OCI-LY1 (cell line): Measurements from ENCODE around the gene ARAP3.

Source experiments
- H2AFZ ChIP-seq: fragments of 200-600 bp; sonication (generic), shearing (Covaris generic); 2 replicates; pipeline ENCODE4 v1.6.0; 2014; ENCODE audit warnings: antibody characterized with exemption, mild to moderate bottlenecking, low read length
- H3F3A ChIP-seq: fragments of 200-600 bp; sonication (generic), shearing (Covaris generic); 2 replicates; pipeline ENCODE4 v1.6.0; 2014; ENCODE audit warnings: mild to moderate bottlenecking, antibody characterized with exemption, low read length, moderate library complexity; ENCODE audit not compliant: insufficient read depth
- H3K27ac ChIP-seq: fragments of 200-600 bp; sonication (generic); 2 replicates; pipeline ENCODE4 v1.5.1; 2014; ENCODE audit warnings: low read length, mixed run types, mild to moderate bottlenecking, low read depth; ENCODE audit not compliant: poor library complexity, severe bottlenecking
- H3K27me3 ChIP-seq: fragments of 200-600 bp; sonication (generic); 2 replicates; pipeline ENCODE4 v1.6.0; 2014; ENCODE audit warnings: antibody characterized with exemption, mild to moderate bottlenecking, low read length, moderate library complexity; ENCODE audit not compliant: insufficient read depth
- H3K36me3 ChIP-seq: fragments of 200-600 bp; sonication (generic); 2 replicates; pipeline ENCODE4 v1.6.1; 2014; ENCODE audit warnings: mild to moderate bottlenecking, antibody characterized with exemption, low read length, moderate library complexity, mixed read lengths; ENCODE audit not compliant: insufficient read depth
- H3K4me1 ChIP-seq: fragments of 200-600 bp; sonication (generic); 2 replicates; pipeline ENCODE4 v1.5.1; 2014; ENCODE audit warnings: mild to moderate bottlenecking, low read length, moderate library complexity; ENCODE audit not compliant: insufficient read depth, severe bottlenecking
- H3K4me2 ChIP-seq: fragments of 200-600 bp; sonication (generic), shearing (Covaris generic); 2 replicates; pipeline ENCODE4 v1.6.1; 2014; ENCODE audit warnings: low read length
- H3K4me3 ChIP-seq: fragments of 200-600 bp; sonication (generic); 2 replicates; pipeline ENCODE4 v1.5.1; 2014; ENCODE audit warnings: low read length, low read depth, mild to moderate bottlenecking, mixed read lengths; ENCODE audit not compliant: poor library complexity, severe bottlenecking
- H3K79me2 ChIP-seq: fragments of 200-600 bp; shearing (Covaris generic); 2 replicates; pipeline ENCODE4 v1.6.1; 2016; ENCODE audit warnings: mixed run types, low read length, mixed read lengths; ENCODE audit not compliant: insufficient read depth
- H3K9ac ChIP-seq: fragments of 200-600 bp; sonication (generic), shearing (Covaris generic); 2 replicates; pipeline ENCODE4 v1.6.1; 2014; ENCODE audit warnings: mild to moderate bottlenecking, low read length, mixed read lengths
- H3K9me2 ChIP-seq: fragments of 200-600 bp; sonication (generic), shearing (Covaris generic); 2 replicates; pipeline ENCODE4 v1.6.1; 2014; ENCODE audit warnings: low read depth, mild to moderate bottlenecking, low read length, mixed read lengths
- H3K9me3 ChIP-seq: fragments of 200-600 bp; shearing (Covaris generic); 2 replicates; pipeline ENCODE4 v1.6.1; 2014; ENCODE audit warnings: low read length, mixed read lengths
- H4K20me1 ChIP-seq: fragments of 200-600 bp; sonication (generic), shearing (Covaris generic); 2 replicates; pipeline ENCODE4 v1.6.0; 2016; ENCODE audit warnings: mild to moderate bottlenecking, low read length; ENCODE audit not compliant: insufficient read depth
- CTCF ChIP-seq: fragments of 200-600 bp; sonication (generic), shearing (Covaris generic); IDR thresholded peaks from 2 replicates; pipeline ENCODE4 v1.5.1; 2017; ENCODE audit warnings: mild to moderate bottlenecking, antibody characterized with exemption, low read length, moderate library complexity, mixed read lengths
- EZH2 ChIP-seq: fragments of 200-600 bp; sonication (generic), shearing (Covaris generic); IDR thresholded peaks from 2 replicates; pipeline ENCODE4 v1.8.0; 2017; ENCODE audit warnings: borderline replicate concordance, mixed run types, mild to moderate bottlenecking, antibody characterized with exemption, low read length, moderate library complexity, mixed read lengths

The ARAP3 gene

GRCh38 chr5:141641634-141642267 lies 40.3 kb downstream of the ARAP3 start:
- Histone ChIP-seq H2AFZ (no peak overlapping the region), H3K36me3 (peaks cover 62% of the 10 kb centered on the region), H3K9me3 (no peaks in the 10 kb centered on the region), H3K9ac (no peak overlapping the region), H3K79me2 (no peaks in the 10 kb centered on the region), H3K4me1 (peaks cover 14% of the 10 kb centered on the region), H4K20me1 (no peaks in the 10 kb centered on the region), H3K4me3 (no peak overlapping the region), H3F3A (no peaks in the 10 kb centered on the region), H3K27ac (no peak overlapping the region), H3K4me2 (no peak overlapping the region), H3K27me3 (no peaks in the 10 kb centered on the region), H3K9me2 (no peaks in the 10 kb centered on the region)
- no peak for TF ChIP-seq CTCF
- TF ChIP-seq EZH2: no peak

- Histone ChIP-seq H2AFZ (no peak overlapping the region), H4K20me1 (no peaks in the 10 kb centered on the region), H3K4me1 (peaks cover 18% of the 10 kb centered on the region), H3K9me2 (no peaks in the 10 kb centered on the region), H3K36me3 (peaks cover 59% of the 10 kb centered on the region), H3K9ac (no peak overlapping the region), H3F3A (no peaks in the 10 kb centered on the region), H3K27ac (no peak overlapping the region), H3K9me3 (no peaks in the 10 kb centered on the region), H3K4me2 (no peak overlapping the region), H3K4me3 (no peak overlapping the region), H3K79me2 (peaks cover 9% of the 10 kb centered on the region), H3K27me3 (no peaks in the 10 kb centered on the region)
- TF ChIP-seq CTCF: no peak
- TF ChIP-seq EZH2: no peak
Observed at GRCh38 chr5:141640698-141641097, 41.3 kb downstream of the ARAP3 start.

- Histone ChIP-seq H3K4me2 (no peak overlapping the region), H3K27ac (no peak overlapping the region), H3K9me3 (no peaks in the 10 kb centered on the region), H3K79me2 (peaks cover 15% of the 10 kb centered on the region), H3K4me3 (no peak overlapping the region), H3K36me3 (peaks cover 53% of the 10 kb centered on the region), H3K4me1 (peaks cover 24% of the 10 kb centered on the region), H2AFZ (no peak overlapping the region), H3K9me2 (no peaks in the 10 kb centered on the region), H3K27me3 (no peaks in the 10 kb centered on the region), H3F3A (no peaks in the 10 kb centered on the region), H3K9ac (no peak overlapping the region), H4K20me1 (no peaks in the 10 kb centered on the region)
- TF ChIP-seq CTCF: no peak
- TF ChIP-seq EZH2: no peak
Observed at GRCh38 chr5:141640051-141640415, 42.0 kb downstream of the ARAP3 start.
